HCT116 (cell line): Measurements from ENCODE around the gene TRNAU1AP.
A peak's percentile ranks its signal among the peaks of the same experiment; 100 is the strongest.

ENCODE experiments used
- CBX3 ChIP-seq: IDR thresholded peaks from 2 replicates; pipeline ENCODE4 v1.6.1; 2012; ENCODE audit warnings: low read depth
- CEBPB ChIP-seq: IDR thresholded peaks from 2 replicates; pipeline ENCODE4 v1.6.1; 2012; ENCODE audit warnings: low read depth
- EZH2 ChIP-seq: fragments of 200-600 bp; sonication (generic); IDR thresholded peaks from 2 replicates; pipeline ENCODE4 v1.6.1; 2017; ENCODE audit warnings: antibody characterized with exemption, mixed run types
- JUND ChIP-seq: IDR thresholded peaks from 2 replicates; pipeline ENCODE4 v1.6.1; 2012
- POLR2A ChIP-seq: IDR thresholded peaks from 2 replicates; pipeline ENCODE4 v1.7.0; 2011; ENCODE audit warnings: borderline replicate concordance; ENCODE audit not compliant: insufficient read depth, insufficient read length; ENCODE audit errors: extremely low read depth
- POLR2AphosphoS5 ChIP-seq: IDR thresholded peaks from 2 replicates; pipeline ENCODE4 v1.6.1; 2011; ENCODE audit warnings: mild to moderate bottlenecking, low read depth, low read length, moderate library complexity
- RAD21 ChIP-seq: IDR thresholded peaks from 2 replicates; pipeline ENCODE4 v1.6.1; 2012; ENCODE audit warnings: low read depth, mild to moderate bottlenecking
- SP1 ChIP-seq: IDR thresholded peaks from 2 replicates; pipeline ENCODE4 v1.6.1; 2012; ENCODE audit warnings: low read depth
- SRF ChIP-seq: IDR thresholded peaks from 2 replicates; pipeline ENCODE4 v1.6.1; 2012; ENCODE audit warnings: low read depth
- YY1 ChIP-seq: IDR thresholded peaks from 2 replicates; pipeline ENCODE4 v1.6.1; 2011; ENCODE audit warnings: low read length, low read depth, moderate library complexity, mild to moderate bottlenecking; ENCODE audit not compliant: insufficient replicate concordance; ENCODE audit errors: extremely low read depth
- ZNF274 ChIP-seq: fragments of 200-500 bp; sonication (Bioruptor generic); IDR thresholded peaks from 2 replicates; pipeline ENCODE4 v1.6.1; 2014; ENCODE audit warnings: mild to moderate bottlenecking, low read depth, low read length, inconsistent platforms
- TF ChIP-seq, protein P1 (sequence below), 3 experiments: fragments of 200-600 bp in 1 of 3; sonication (generic) in 1 of 3; IDR thresholded peaks in 2 of 3; conservative IDR thresholded peaks in 1 of 3; 2 replicates each; pipeline ENCODE4 v1.5.1; 2012 to 2017; ENCODE audit warnings: low read depth in 2 of 3, low read length in 2 of 3, antibody characterized with exemption in 1 of 3, borderline replicate concordance in 1 of 3, control low read depth in 1 of 3, mild to moderate bottlenecking in 1 of 3, mixed read lengths in 1 of 3, mixed run types in 1 of 3, moderate library complexity in 1 of 3; ENCODE audit not compliant: insufficient read depth in 1 of 3
- TF ChIP-seq, protein P2 (sequence below): IDR thresholded peaks from 2 replicates; pipeline ENCODE4 v1.6.1; 2012
- TF ChIP-seq, protein P3 (sequence below): IDR thresholded peaks from 2 replicates; pipeline ENCODE4 v1.6.1; 2012; ENCODE audit warnings: low read depth

DNA sequence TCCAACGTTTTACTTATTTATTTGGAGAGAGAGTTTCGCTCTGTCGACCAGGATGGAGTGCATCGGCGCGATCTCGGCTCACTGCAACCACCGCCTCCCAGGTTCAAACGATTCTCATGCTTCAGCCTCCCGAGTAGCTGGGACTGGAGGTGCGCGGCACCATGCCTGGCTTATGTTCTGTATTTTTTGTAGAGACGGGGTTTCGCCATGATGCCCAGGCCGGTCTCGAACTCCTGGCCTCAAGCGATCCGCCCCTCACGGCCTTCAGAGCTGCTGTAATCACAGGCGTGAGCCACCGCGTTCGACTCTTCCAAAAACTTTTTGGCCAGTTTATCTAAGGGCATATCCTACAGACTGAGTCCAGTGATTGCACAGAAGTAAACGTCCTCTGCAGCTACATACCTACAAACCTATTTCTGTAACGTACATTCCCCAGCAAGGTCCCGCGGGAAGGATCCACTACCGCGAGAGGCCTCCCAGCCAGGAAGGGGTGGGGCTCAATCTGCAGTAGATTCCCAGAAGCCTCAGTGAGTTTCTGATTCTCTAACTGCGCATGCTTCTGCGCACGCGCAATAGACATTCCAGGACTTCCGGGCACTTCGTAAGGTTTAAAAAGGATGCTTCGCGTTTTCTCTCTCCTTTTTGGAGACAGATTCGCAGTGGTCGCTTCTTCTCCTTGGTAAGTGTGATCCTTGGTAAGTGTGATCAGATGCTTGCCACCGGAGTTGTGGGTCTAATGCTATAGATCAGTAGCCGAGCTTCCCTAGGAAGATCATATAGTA, 47.3 kb upstream of the TRNAU1AP start, which contains the start of gene RCC1:
- TF ChIP-seq, protein P1, sequence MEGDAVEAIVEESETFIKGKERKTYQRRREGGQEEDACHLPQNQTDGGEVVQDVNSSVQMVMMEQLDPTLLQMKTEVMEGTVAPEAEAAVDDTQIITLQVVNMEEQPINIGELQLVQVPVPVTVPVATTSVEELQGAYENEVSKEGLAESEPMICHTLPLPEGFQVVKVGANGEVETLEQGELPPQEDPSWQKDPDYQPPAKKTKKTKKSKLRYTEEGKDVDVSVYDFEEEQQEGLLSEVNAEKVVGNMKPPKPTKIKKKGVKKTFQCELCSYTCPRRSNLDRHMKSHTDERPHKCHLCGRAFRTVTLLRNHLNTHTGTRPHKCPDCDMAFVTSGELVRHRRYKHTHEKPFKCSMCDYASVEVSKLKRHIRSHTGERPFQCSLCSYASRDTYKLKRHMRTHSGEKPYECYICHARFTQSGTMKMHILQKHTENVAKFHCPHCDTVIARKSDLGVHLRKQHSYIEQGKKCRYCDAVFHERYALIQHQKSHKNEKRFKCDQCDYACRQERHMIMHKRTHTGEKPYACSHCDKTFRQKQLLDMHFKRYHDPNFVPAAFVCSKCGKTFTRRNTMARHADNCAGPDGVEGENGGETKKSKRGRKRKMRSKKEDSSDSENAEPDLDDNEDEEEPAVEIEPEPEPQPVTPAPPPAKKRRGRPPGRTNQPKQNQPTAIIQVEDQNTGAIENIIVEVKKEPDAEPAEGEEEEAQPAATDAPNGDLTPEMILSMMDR (IDR thresholded peaks at IDR 0.05 in 2 of 3, conservative IDR thresholded peaks at IDR 0.05 in 1 of 3; ENCODE audit: borderline replicate concordance in 1 of 3, insufficient read depth in 1 of 3, low read depth in 2 of 3, low read length in 2 of 3), result no peak
- TF ChIP-seq POLR2A (peak; percentile 99), POLR2AphosphoS5 (peak; percentile 100), ZNF274 (no peak), SP1 (no peak), EZH2 (no peak), CEBPB (no peak), YY1 (peak; percentile 23), RAD21 (no peak), JUND (no peak), SRF (no peak), CBX3 (no peak)
- TF ChIP-seq, protein P2, sequence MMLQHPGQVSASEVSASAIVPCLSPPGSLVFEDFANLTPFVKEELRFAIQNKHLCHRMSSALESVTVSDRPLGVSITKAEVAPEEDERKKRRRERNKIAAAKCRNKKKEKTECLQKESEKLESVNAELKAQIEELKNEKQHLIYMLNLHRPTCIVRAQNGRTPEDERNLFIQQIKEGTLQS, result no peak
- TF ChIP-seq, protein P3, sequence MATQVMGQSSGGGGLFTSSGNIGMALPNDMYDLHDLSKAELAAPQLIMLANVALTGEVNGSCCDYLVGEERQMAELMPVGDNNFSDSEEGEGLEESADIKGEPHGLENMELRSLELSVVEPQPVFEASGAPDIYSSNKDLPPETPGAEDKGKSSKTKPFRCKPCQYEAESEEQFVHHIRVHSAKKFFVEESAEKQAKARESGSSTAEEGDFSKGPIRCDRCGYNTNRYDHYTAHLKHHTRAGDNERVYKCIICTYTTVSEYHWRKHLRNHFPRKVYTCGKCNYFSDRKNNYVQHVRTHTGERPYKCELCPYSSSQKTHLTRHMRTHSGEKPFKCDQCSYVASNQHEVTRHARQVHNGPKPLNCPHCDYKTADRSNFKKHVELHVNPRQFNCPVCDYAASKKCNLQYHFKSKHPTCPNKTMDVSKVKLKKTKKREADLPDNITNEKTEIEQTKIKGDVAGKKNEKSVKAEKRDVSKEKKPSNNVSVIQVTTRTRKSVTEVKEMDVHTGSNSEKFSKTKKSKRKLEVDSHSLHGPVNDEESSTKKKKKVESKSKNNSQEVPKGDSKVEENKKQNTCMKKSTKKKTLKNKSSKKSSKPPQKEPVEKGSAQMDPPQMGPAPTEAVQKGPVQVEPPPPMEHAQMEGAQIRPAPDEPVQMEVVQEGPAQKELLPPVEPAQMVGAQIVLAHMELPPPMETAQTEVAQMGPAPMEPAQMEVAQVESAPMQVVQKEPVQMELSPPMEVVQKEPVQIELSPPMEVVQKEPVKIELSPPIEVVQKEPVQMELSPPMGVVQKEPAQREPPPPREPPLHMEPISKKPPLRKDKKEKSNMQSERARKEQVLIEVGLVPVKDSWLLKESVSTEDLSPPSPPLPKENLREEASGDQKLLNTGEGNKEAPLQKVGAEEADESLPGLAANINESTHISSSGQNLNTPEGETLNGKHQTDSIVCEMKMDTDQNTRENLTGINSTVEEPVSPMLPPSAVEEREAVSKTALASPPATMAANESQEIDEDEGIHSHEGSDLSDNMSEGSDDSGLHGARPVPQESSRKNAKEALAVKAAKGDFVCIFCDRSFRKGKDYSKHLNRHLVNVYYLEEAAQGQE, result no peak
